Effector memory CD4-positive, alpha-beta T cell (primary cell): ENCODE data around the gene YPEL1.

Experiments used
- DNase-seq, 3 donors: peaks; one replicate each; pipeline ENCODE4 v3.0.0-alpha.2; 2020
- H3K27ac ChIP-seq: 2 replicates; pipeline ENCODE4 v1.7.0; 2013; ENCODE audit warnings: mild to moderate bottlenecking, low read length, moderate library complexity; ENCODE audit not compliant: insufficient read depth, poor library complexity, severe bottlenecking
- H3K27me3 ChIP-seq: replicated peaks from 2 replicates; pipeline ENCODE4 v1.7.0; 2013; ENCODE audit warnings: mild to moderate bottlenecking, low read length; ENCODE audit not compliant: insufficient read depth, control insufficient read depth, poor library complexity, severe bottlenecking
- H3K36me3 ChIP-seq: 2 replicates; pipeline ENCODE4 v1.7.0; 2013; ENCODE audit warnings: mild to moderate bottlenecking, low read length, moderate library complexity; ENCODE audit not compliant: control insufficient read depth, insufficient read depth
- H3K4me1 ChIP-seq: 2 replicates; pipeline ENCODE4 v1.7.0; 2013; ENCODE audit warnings: low read length, mild to moderate bottlenecking; ENCODE audit not compliant: control insufficient read depth, insufficient read depth, poor library complexity, severe bottlenecking
- H3K4me3 ChIP-seq: 2 replicates; pipeline ENCODE4 v1.7.0; 2013; ENCODE audit warnings: low read length, low read depth, mild to moderate bottlenecking; ENCODE audit not compliant: insufficient read depth, poor library complexity, severe bottlenecking
- H3K9me3 ChIP-seq: 2 replicates; pipeline ENCODE4 v1.7.0; 2013; ENCODE audit warnings: mild to moderate bottlenecking, low read length, moderate library complexity; ENCODE audit not compliant: control insufficient read depth

YPEL1 gene

GRCh38 chr22:21701384-21701971, 34.1 kb downstream of the YPEL1 start:
- Histone ChIP-seq H3K27me3 (no peaks in the 10 kb centered on the region), H3K36me3 (peaks cover 14% of the 10 kb centered on the region), H3K27ac (no peak overlapping the region), H3K4me1 (no peaks in the 10 kb centered on the region), H3K9me3 (no peaks in the 10 kb centered on the region), H3K4me3 (no peak overlapping the region)
- no peak for DNase-seq

- Histone ChIP-seq H3K9me3 (no peaks in the 10 kb centered on the region), H3K4me3 (no peak overlapping the region), H3K27ac (no peak overlapping the region), H3K27me3 (no peaks in the 10 kb centered on the region), H3K4me1 (no peaks in the 10 kb centered on the region), H3K36me3 (peaks cover 20% of the 10 kb centered on the region)
- DNase-seq = no peak
Measured at GRCh38 chr22:21700822-21701221, 34.8 kb downstream of the YPEL1 start.

GRCh38 chr22:21699643-21700042, 36.0 kb downstream of the YPEL1 start:
- Histone ChIP-seq H3K27me3 (no peaks in the 10 kb centered on the region), H3K9me3 (no peaks in the 10 kb centered on the region), H3K4me3 (no peak overlapping the region), H3K27ac (no peak overlapping the region), H3K36me3 (peaks cover 32% of the 10 kb centered on the region), H3K4me1 (no peaks in the 10 kb centered on the region)
- no peak for DNase-seq

GRCh38 chr22:21698430-21699329, 36.9 kb downstream of the YPEL1 start:
- no peaks in the 10 kb centered on the region for H3K4me1 ChIP-seq
- no peaks in the 10 kb centered on the region for H3K27me3 ChIP-seq
- H3K27ac ChIP-seq = no peak overlapping the region
- peaks cover 41% of the 10 kb centered on the region for H3K36me3 ChIP-seq
- H3K9me3 ChIP-seq = no peaks in the 10 kb centered on the region
- DNase-seq = no peak
- no peak overlapping the region for H3K4me3 ChIP-seq

- no peaks in the 10 kb centered on the region for H3K27me3 ChIP-seq
- H3K36me3 ChIP-seq = peaks cover 47% of the 10 kb centered on the region
- H3K4me1 ChIP-seq = no peaks in the 10 kb centered on the region
- H3K4me3 ChIP-seq = no peak overlapping the region
- H3K27ac ChIP-seq = no peak overlapping the region
- no peak for DNase-seq
- no peaks in the 10 kb centered on the region for H3K9me3 ChIP-seq
Measured at GRCh38 chr22:21697880-21698279, 37.7 kb downstream of the YPEL1 start.

- DNase-seq = no peak
- Histone ChIP-seq H3K4me3 (no peak overlapping the region), H3K36me3 (peaks cover 47% of the 10 kb centered on the region), H3K9me3 (no peaks in the 10 kb centered on the region), H3K4me1 (no peaks in the 10 kb centered on the region), H3K27ac (no peak overlapping the region), H3K27me3 (no peaks in the 10 kb centered on the region)
Measured at GRCh38 chr22:21697021-21697771, 38.4 kb downstream of the YPEL1 start.

GRCh38 chr22:21696115-21696514, 39.5 kb downstream of the YPEL1 start:
- H3K4me3 ChIP-seq = no peak overlapping the region
- H3K27me3 ChIP-seq = no peaks in the 10 kb centered on the region
- H3K4me1 ChIP-seq = no peaks in the 10 kb centered on the region
- DNase-seq = no peak
- no peak overlapping the region for H3K27ac ChIP-seq
- H3K36me3 ChIP-seq = peaks cover 54% of the 10 kb centered on the region
- no peaks in the 10 kb centered on the region for H3K9me3 ChIP-seq

GRCh38 chr22:21695430-21696085, 40.0 kb downstream of the YPEL1 start:
- Histone ChIP-seq H3K4me3 (no peak overlapping the region), H3K4me1 (no peaks in the 10 kb centered on the region), H3K27ac (no peak overlapping the region), H3K36me3 (peaks cover 54% of the 10 kb centered on the region), H3K27me3 (no peaks in the 10 kb centered on the region), H3K9me3 (no peaks in the 10 kb centered on the region)
- DNase-seq = no peak

GRCh38 chr22:21694795-21695429, 40.7 kb downstream of the YPEL1 start:
- peaks cover 54% of the 10 kb centered on the region for H3K36me3 ChIP-seq
- no peak overlapping the region for H3K27ac ChIP-seq
- no peaks in the 10 kb centered on the region for H3K9me3 ChIP-seq
- no peaks in the 10 kb centered on the region for H3K27me3 ChIP-seq
- no peak overlapping the region for H3K4me3 ChIP-seq
- DNase-seq = no peak
- H3K4me1 ChIP-seq = no peaks in the 10 kb centered on the region
